Gastroesophageal sphincter (tissue), 4 donors: ENCODE data around the gene GALNT2. TPM values are rescaled to one million over a fixed set of nuclear protein-coding genes. Genes with fewer than 3 reads are reported as not detected.

ENCODE experiments used
- ATAC-seq: fragments of 150-250 bp; one replicate; pipeline ENCODE4 v1.9.1; 2016; ENCODE audit warnings: mild to moderate bottlenecking, moderate library complexity
- H3K27ac ChIP-seq, 4 donors: fragments of 200-600 bp; sonication (generic) in 3 of 4; 1 replicate in 3 of 4; 2 replicates in 1 of 4; pipeline ENCODE4 v1.5.1; 2016 to 2019
- H3K27me3 ChIP-seq: fragments of 200-600 bp; sonication (generic); one replicate; pipeline ENCODE4 v1.5.1; 2019
- H3K36me3 ChIP-seq, 2 donors: fragments of 200-600 bp; sonication (generic); one replicate each; pipeline ENCODE4 v1.5.1; 2019; ENCODE audit warnings: control low read depth in 1 of 2
- H3K4me1 ChIP-seq, 3 donors: fragments of 200-600 bp; sonication (generic); 1 replicate in 2 of 3; 2 replicates in 1 of 3; pipeline ENCODE4 v1.5.1; 2016 to 2019; ENCODE audit warnings: control low read depth in 2 of 3
- H3K4me3 ChIP-seq, 2 donors: fragments of 200-600 bp; sonication (generic); one replicate each; pipeline ENCODE4 v1.5.1; 2019; ENCODE audit warnings: mild to moderate bottlenecking in 1 of 2, moderate library complexity in 1 of 2
- H3K9me3 ChIP-seq, 3 donors: fragments of 200-600 bp; sonication (generic); one replicate each; pipeline ENCODE4 v1.5.1; 2017 to 2019; ENCODE audit warnings: control low read depth in 2 of 3
- EP300 ChIP-seq: sonication (generic); formaldehyde crosslinking; IDR thresholded peaks from one replicate; pipeline ENCODE4 v1.6.1; 2017; ENCODE audit warnings: antibody characterized with exemption, mild to moderate bottlenecking
- POLR2A ChIP-seq, 2 donors: fragments of 450-650 bp; IDR thresholded peaks; one replicate each; pipeline ENCODE4 v1.6.1; 2017; ENCODE audit warnings: antibody characterized with exemption in 2 of 2, mild to moderate bottlenecking in 2 of 2, moderate library complexity in 1 of 2
- POLR2AphosphoS5 ChIP-seq: sonication (generic); formaldehyde crosslinking; IDR thresholded peaks from one replicate; pipeline ENCODE4 v1.6.1; 2017; ENCODE audit warnings: antibody characterized with exemption
- WGBS, 2 donors: methylation state at CpG; one replicate each; pipeline ENCODE4 v1.1.5; 2018; ENCODE audit warnings: low coverage in 1 of 2; 5-methylcytosine and 5-hydroxymethylcytosine counted together
- total RNA-seq, 4 donors: library from RNA; depleted of rRNA; stranded (reverse); fragments of >200 nt; gene quantifications; one replicate each; pipeline ENCODE4 v1.1.0, GENCODE V29; 2016
- TF ChIP-seq, protein P1 (sequence below), 4 experiments: fragments of 200-600 bp in 2 of 4; fragments of 450-650 bp in 2 of 4; sonication (generic) in 1 of 4; IDR thresholded peaks; one replicate each; pipeline ENCODE4 v1.5.1; 2017 to 2019; ENCODE audit warnings: antibody characterized with exemption in 4 of 4, mild to moderate bottlenecking in 2 of 4, moderate library complexity in 2 of 4

GALNT2 gene
- total RNA-seq, 4 donors from 2014 or later, result 95.3 to 160 (median 134) TPM

- ATAC-seq, result no peak
- H3K4me3 ChIP-seq, result no peak overlapping the region
- H3K27me3 ChIP-seq, result no peaks in the 10 kb centered on the region
- 70 to 73% methylated on average over 1 of the region's 1 CpG for WGBS, 2 donors
- no peaks in the 10 kb centered on the region for H3K4me1 ChIP-seq
- peaks cover 0 to 88% of the 10 kb centered on the region in 2 donors for H3K36me3 ChIP-seq
- TF ChIP-seq POLR2AphosphoS5 (no peak), EP300 (no peak), POLR2A (IDR thresholded peaks at IDR 0.05) (no peak)
- TF ChIP-seq, protein P1, sequence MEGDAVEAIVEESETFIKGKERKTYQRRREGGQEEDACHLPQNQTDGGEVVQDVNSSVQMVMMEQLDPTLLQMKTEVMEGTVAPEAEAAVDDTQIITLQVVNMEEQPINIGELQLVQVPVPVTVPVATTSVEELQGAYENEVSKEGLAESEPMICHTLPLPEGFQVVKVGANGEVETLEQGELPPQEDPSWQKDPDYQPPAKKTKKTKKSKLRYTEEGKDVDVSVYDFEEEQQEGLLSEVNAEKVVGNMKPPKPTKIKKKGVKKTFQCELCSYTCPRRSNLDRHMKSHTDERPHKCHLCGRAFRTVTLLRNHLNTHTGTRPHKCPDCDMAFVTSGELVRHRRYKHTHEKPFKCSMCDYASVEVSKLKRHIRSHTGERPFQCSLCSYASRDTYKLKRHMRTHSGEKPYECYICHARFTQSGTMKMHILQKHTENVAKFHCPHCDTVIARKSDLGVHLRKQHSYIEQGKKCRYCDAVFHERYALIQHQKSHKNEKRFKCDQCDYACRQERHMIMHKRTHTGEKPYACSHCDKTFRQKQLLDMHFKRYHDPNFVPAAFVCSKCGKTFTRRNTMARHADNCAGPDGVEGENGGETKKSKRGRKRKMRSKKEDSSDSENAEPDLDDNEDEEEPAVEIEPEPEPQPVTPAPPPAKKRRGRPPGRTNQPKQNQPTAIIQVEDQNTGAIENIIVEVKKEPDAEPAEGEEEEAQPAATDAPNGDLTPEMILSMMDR (IDR thresholded peaks at IDR 0.05), result no peak
- H3K27ac ChIP-seq, result no peak overlapping the region
- H3K9me3 ChIP-seq, result no peaks in the 10 kb centered on the region
These were observed 193.8 kb downstream of the GALNT2 start for GRCh38 chr1:230260831-230261230.

GRCh38 chr1:230261928-230262650, 195.1 kb downstream of the GALNT2 start:
- no peak overlapping the region for H3K27ac ChIP-seq
- no peaks in the 10 kb centered on the region for H3K27me3 ChIP-seq
- no peak for ATAC-seq
- peaks cover 0 to 88% of the 10 kb centered on the region in 2 donors for H3K36me3 ChIP-seq
- H3K4me3 ChIP-seq, result no peak overlapping the region
- no peaks in the 10 kb centered on the region for H3K9me3 ChIP-seq
- no peak for TF ChIP-seq POLR2A (IDR thresholded peaks at IDR 0.05)
- TF ChIP-seq POLR2AphosphoS5, result no peak
- TF ChIP-seq EP300, result no peak
- TF ChIP-seq, protein P1 (IDR thresholded peaks at IDR 0.05), result no peak
- peaks cover 0 to 6% (median 0%) of the 10 kb centered on the region in 3 donors for H3K4me1 ChIP-seq
- WGBS, 2 donors, result 77 to 87% methylated on average over 14 to 15 of the region's 21 CpGs

DNA sequence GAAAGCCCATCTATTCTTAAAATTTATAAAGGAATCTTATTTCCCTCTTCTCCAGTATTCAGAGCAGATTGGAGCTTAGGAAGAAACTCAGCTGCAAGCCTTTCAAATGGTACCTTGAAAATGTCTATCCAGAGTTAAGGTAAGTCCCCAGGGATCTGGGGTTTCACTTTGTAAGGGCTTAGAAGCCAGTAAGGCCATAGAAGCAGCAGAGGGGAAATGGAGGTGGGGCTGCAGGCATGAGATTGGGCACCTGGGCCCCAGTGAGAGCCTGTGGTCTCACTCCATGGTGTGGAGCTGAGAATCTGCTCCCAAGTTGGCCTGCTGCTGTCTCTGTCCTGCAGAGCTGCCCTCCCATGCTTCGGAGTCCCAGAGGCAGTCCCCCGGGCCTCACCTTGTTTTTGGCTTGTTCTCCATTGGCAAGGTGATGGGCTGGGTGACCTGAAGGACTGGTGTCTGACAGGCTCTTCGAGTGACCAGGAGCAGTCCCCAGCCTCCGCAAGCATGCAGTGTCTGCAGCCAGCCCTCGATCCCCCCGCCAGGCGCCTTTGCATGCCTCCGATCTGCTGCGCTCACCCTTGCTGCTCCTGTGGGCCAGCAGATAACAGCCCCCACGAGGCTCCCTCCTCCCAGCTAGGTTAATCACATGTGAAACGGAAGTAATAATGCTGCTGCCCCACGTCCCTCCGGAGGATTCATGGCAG, 196.0 kb downstream of the GALNT2 start:
- peaks cover 0 to 88% of the 10 kb centered on the region in 2 donors for H3K36me3 ChIP-seq
- peaks cover 0 to 8% (median 0%) of the 10 kb centered on the region in 3 donors for H3K4me1 ChIP-seq
- no peak for ATAC-seq
- H3K27ac ChIP-seq, result no peak overlapping the region
- 80% methylated on average over 10 of the region's 13 CpGs; no CpG with 5 or more reads in 1 of the 2 donors for WGBS, 2 donors
- H3K9me3 ChIP-seq, result no peaks in the 10 kb centered on the region
- TF ChIP-seq, protein P1 (IDR thresholded peaks at IDR 0.05), result no peak
- TF ChIP-seq POLR2A (IDR thresholded peaks at IDR 0.05) (no peak), EP300 (no peak), POLR2AphosphoS5 (no peak)
- no peak overlapping the region for H3K4me3 ChIP-seq
- H3K27me3 ChIP-seq, result no peaks in the 10 kb centered on the region

DNA sequence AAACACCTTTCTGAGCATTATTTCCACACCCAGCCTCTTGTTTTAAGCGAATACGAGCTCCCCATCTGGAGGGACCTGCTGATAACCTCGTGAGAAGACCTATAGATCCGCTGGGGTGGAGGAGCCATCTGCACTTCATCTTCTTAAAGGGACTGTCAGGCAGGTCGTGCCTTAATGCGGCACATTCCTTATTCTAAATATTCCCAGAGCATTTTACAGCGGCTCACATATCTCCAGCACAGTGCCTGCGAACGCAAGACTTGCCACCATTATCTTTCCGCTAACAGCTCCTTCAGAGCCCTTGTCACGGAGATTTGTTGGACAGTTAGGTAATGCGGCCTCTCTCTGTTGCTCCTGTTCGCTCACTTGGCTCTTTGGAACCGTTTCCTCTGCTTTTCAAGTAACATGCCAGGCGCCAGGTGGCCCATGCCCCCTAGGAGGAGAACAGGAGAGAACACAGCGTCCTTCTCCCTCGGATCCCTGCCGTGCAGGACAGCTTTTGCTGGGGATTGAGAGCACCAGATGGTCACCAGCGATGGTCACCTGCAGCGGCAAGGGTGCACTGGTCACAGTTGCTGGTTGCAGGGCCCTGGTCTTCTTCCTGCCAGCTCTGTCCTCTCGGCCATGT, 196.6 kb downstream of the GALNT2 start:
- H3K36me3 ChIP-seq, result peaks cover 0 to 89% of the 10 kb centered on the region in 2 donors
- H3K27ac ChIP-seq, result no peak overlapping the region
- H3K9me3 ChIP-seq, result no peaks in the 10 kb centered on the region
- no peak for ATAC-seq
- H3K27me3 ChIP-seq, result no peaks in the 10 kb centered on the region
- TF ChIP-seq POLR2AphosphoS5, result no peak
- TF ChIP-seq, protein P1 (IDR thresholded peaks at IDR 0.05), result no peak
- TF ChIP-seq POLR2A (IDR thresholded peaks at IDR 0.05), result no peak
- no peak for TF ChIP-seq EP300
- 80 to 89% methylated on average over 1 to 15 of the region's 21 CpGs for WGBS, 2 donors
- H3K4me3 ChIP-seq, result no peak overlapping the region
- H3K4me1 ChIP-seq, result peaks cover 0 to 14% (median 0%) of the 10 kb centered on the region in 3 donors
